Inflammatory macrophage treated with lipopolysaccharide for 1 hour (primary cell): ENCODE results near the gene CRACR2A.

ENCODE experiments used
- DNase-seq, 2 donors: peaks; one replicate each; pipeline ENCODE4 v3.0.0-alpha.2; 2020 to 2022

Gene CRACR2A

GRCh38 chr12:3611860-3612703, 140.8 kb downstream of the CRACR2A start:
- DNase-seq: no peak

GRCh38 chr12:3607821-3608220, 145.1 kb downstream of the CRACR2A start:
- DNase-seq: no peak

DNA sequence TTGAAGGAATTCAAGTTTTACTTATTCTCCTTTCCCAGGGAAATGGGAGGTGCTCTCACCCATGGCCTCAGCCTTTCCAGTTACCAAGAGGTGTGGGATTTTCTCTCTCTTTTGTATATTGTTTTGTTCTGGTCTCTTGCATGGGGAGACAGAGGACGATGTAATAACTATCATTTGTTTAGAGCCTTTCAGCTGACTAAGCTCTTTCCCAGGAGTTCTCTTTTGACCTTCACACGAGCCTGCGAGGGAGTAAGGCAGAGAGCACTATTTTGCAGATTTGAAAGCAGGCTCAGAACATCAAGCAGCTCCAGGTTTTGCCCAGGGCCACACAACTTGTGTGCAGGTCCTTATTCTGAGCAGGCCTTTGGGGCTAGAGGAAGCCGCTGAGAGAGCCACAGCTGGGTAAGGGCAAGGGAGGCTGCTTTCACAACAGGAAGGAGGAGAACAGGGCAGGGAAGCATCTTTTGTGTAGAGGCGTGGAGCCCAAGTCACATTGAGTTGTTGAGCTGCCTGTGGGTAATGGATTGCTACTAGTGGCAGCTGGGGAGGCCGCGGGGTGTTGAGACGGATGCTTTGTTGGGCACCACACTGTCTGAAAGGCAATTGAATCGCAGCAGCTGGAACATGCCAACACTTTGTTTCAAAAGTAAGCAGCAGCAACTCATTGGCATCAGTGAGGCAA, 145.7 kb downstream of the CRACR2A start:
- DNase-seq: no peak

- DNase-seq: no peak
Observed at GRCh38 chr12:3606128-3606527, 146.8 kb downstream of the CRACR2A start.

DNA sequence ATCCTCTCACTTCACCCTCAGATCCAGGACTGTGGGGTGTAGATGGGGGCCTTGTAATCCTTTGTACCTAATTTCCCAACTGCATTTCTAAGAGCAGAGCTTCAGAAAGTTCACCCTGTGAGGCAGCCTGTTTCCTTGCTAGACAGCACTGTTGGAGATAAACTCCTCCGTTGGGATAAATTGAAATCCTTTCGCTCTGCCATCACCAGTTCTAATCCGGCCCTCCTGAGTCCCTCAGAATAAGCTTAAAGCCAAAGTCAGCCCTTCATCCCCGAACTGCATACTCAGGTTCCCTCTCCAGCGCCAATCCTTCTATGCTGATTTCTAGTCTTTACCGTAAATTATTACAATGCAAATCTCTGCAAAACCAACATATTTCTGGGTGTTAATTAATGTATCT, 147.2 kb downstream of the CRACR2A start:
- DNase-seq: no peak

GRCh38 chr12:3604748-3605586, 147.9 kb downstream of the CRACR2A start:
- peak; percentile 12 to 23 for DNase-seq

DNA sequence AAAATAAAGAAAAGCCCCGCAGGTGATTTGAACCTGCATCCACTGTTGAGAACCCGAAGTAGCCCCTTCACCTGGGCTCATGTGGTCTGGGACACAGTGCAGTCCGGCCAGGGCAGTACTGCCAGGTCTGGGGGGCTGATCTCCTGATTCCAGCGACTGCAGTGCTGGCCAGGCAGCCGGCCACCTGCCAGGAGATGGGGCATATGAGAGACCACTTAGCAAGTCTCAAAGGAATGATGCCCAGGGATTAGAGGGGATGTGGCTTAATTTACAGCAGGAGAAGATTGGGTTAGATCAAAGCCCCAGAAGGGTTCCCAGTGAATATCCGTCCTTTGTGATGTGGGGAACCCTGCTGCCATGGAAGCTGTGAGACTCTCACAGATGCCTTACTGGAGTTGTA, 148.6 kb downstream of the CRACR2A start:
- DNase-seq: no peak

GRCh38 chr12:3603576-3603975, 149.3 kb downstream of the CRACR2A start:
- no peak for DNase-seq

GRCh38 chr12:3602488-3602887, 150.4 kb downstream of the CRACR2A start:
- no peak for DNase-seq

DNA sequence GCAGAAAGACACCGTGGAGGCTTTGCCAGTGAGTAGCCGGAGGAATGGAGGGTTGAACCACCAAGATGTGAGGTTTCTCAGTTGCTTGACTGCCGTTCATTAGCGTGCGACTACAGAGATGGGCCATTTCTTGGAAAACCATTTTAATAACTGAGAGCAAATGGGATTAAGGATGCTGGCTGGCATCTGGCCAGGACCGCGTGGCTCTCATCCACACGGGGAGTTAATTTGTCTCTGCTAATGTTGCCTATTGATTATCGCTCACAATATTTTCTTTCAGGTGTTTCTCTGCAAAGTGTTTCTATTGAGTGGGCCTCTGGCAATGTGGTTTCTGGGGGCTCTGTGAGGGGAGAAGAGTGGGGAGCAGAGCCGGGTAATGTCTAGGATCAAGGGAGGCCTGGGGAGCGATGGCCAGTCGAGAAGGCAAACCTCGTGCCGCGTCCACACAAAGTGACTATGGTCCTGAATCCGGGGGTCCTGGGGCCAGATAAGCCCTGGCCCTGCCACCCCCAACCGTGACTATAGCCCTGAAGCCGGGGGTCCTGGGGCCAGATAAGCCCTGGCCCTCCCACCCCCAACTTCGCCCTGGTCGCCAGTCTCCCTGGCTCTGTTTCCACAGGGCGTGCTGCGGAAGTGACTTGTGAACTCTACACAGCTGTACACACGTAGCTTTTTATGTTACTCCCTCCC, 151.3 kb downstream of the CRACR2A start:
- no peak for DNase-seq

GRCh38 chr12:3600951-3601350, 152.0 kb downstream of the CRACR2A start:
- no peak for DNase-seq

DNA sequence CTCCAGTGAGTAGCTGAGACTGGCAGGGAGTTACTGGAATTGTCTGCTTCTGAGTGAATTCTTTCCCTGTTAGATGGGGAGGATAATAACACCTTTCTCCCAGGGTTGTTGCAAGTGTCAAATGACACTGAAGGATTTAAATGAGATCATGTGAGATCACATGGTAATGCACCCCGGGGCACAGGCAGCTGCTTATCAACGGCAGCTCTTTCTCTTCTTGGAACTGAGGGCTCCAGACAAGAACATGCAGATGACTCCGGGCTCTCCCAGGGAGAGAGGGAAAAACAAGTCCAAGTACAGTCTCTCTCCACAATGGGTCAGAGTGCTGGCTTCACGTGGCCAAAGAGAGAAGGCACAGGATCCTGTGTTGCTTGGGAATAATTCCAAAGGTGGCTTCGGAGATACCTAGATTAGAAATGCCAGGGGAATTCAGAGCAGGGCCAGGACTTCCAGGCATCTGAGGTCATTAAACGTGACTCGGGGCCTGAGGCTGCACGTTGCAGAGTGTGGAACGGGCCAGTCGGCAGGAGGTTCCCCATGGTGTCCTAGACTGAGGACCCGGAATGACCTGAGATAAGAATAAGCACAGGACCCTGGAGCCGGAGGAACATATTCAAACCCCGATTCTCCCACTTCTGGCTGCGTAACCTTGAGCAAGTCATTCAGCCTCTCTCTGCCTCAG, 152.7 kb downstream of the CRACR2A start:
- no peak for DNase-seq

GRCh38 chr12:3598896-3599860, 153.7 kb downstream of the CRACR2A start:
- no peak for DNase-seq

GRCh38 chr12:3597526-3598210, 155.2 kb downstream of the CRACR2A start:
- no peak for DNase-seq

GRCh38 chr12:3596703-3597415, 156.1 kb downstream of the CRACR2A start:
- no peak for DNase-seq

DNA sequence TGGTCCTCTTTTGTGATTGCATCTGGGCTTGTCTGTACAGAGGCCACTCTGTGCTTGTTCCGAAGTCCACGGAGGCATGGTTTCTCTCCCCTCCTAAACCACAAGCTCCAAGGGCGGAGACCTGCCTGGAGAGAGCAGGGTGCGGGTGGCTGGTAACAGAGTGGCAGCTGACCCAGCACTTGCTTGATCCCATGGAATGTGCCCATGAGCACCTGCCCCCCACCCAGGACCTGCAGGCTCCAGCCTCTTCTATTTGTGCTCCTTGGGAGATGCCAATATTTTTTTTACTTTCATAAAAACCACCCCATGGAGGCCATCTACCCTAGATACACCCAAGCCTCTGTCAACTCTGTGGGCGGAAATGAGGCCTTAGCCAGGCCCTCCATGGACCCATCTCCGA, 157.2 kb downstream of the CRACR2A start:
- no peak for DNase-seq

GRCh38 chr12:3594966-3595365, 157.9 kb downstream of the CRACR2A start:
- no peak for DNase-seq

- no peak for DNase-seq
Observed at GRCh38 chr12:3593906-3594483, 158.9 kb downstream of the CRACR2A start.
